Subcutaneous abdominal adipose tissue (tissue), 5 donors: Measurements from ENCODE around the gene AP1M2.
A peak's percentile ranks its signal among the peaks of the same experiment; 100 is the strongest.
"Not testable (repeated sequence)": the region's sequence is repeated elsewhere in the genome, so short reads cannot be mapped to it uniquely, and the experiment has no call there.

ENCODE experiments used
- H3K27ac ChIP-seq: one replicate; pipeline ENCODE4 v1.7.0; 2013; ENCODE audit warnings: low read depth, mild to moderate bottlenecking, inconsistent platforms, low read length, moderate library complexity
- H3K27me3 ChIP-seq, 5 donors: one replicate each; pipeline ENCODE4 v1.7.0; 2013; ENCODE audit warnings: low read length in 5 of 5, inconsistent platforms in 1 of 5; ENCODE audit not compliant: control insufficient read depth in 5 of 5, insufficient read depth in 4 of 5
- H3K36me3 ChIP-seq, 5 donors: one replicate each; pipeline ENCODE4 v1.7.0; 2013; ENCODE audit warnings: low read length in 5 of 5; ENCODE audit not compliant: control insufficient read depth in 5 of 5, insufficient read depth in 5 of 5
- H3K4me1 ChIP-seq, 5 donors: one replicate each; pipeline ENCODE4 v1.7.0; 2013; ENCODE audit warnings: low read length in 5 of 5, mild to moderate bottlenecking in 3 of 5, moderate library complexity in 1 of 5; ENCODE audit not compliant: control insufficient read depth in 5 of 5, insufficient read depth in 5 of 5
- H3K4me3 ChIP-seq, 5 donors: one replicate each; pipeline ENCODE4 v1.7.0; 2013; ENCODE audit warnings: low read length in 5 of 5, low read depth in 1 of 5
- H3K9ac ChIP-seq, 5 donors: one replicate each; pipeline ENCODE4 v1.7.0; 2013; ENCODE audit warnings: low read length in 5 of 5, mild to moderate bottlenecking in 4 of 5, moderate library complexity in 3 of 5
- H3K9me3 ChIP-seq, 5 donors: one replicate each; pipeline ENCODE4 v1.7.0; 2013; ENCODE audit warnings: low read length in 5 of 5; ENCODE audit not compliant: control insufficient read depth in 5 of 5
- donor health status: healthy.
- donor health status: healthy.
- donor health status: healthy.
- donor health status: healthy.
- donor health status: healthy.

AP1M2 gene

DNA sequence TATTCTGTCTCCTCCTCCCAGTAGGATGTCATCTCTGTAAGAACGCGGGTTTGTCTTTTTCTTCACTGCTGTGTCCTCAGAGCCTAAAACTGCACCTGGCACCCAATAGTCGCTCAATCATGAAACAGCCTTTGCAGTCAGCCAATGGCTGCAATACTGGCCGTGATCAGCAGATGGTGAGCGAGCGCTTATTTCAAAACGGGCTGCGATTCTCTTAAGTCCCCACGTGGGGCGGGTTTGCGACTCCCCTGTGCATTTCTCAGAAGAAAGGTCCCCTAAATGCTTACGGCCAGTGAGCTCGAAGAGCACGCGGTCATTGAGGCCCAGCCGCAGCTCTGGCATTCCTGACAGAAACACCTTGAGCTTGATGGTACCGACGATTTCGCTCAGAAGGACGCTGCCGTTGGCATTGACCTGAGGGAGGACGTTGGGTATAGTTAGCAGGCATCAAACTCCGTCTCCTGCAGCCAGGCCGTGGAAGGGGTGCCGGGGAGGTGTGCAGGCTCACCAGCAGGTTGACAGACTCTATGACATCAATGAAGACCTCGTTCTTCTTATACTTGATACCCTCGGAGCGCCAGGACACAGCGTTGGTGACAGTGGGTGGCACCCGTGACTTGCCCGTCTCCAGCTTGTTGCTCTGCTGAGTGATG, 6.0 kb downstream of the AP1M2 start:
- Histone ChIP-seq H3K4me3 (peak overlapping the region; percentile 17 to 56 (median 46)), H3K9me3 (no peaks in the 10 kb centered on the region)

DNA sequence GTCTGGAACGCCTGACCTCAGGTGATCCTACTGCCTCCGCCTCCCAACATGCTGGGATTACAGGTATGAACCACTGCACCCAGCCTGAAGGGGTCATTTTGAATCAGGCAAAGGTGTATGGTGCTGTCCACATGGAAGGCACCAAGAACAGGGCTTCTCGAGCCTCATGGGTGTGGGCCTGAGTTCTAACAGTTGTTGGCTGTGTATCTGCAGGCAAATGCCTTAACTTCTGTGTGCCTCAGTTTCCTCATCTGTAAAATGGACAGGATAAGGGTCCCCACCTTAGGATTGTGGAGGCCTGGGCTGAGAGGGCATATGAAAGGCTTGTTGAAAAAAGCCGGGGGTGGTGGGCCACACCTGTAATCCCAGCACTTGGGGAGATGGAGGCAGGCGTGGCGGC, 9.2 kb downstream of the AP1M2 start:
- Histone ChIP-seq H3K9ac (no peak overlapping the region), H3K4me1 (peaks cover 0 to 9% (median 6%) of the 10 kb centered on the region in 5 donors), H3K27me3 (peaks cover 0 to 3% (median 2%) of the 10 kb centered on the region in 5 donors), H3K36me3 (no peaks in the 10 kb centered on the region), H3K9me3 (no peaks in the 10 kb centered on the region), H3K4me3 (no peak overlapping the region), H3K27ac (no peak overlapping the region)

More for the DNA sequence above, 6.0 kb downstream of the AP1M2 start:
- peak overlapping the region in 1 of 5 donors; percentile 15 for H3K9ac ChIP-seq
- peaks cover 0 to 3% (median 2%) of the 10 kb centered on the region in 5 donors for H3K27me3 ChIP-seq
- peaks cover 0 to 11% (median 7%) of the 10 kb centered on the region in 5 donors for H3K4me1 ChIP-seq
- H3K36me3 ChIP-seq, result no peaks in the 10 kb centered on the region
- H3K27ac ChIP-seq, result no peak overlapping the region

DNA sequence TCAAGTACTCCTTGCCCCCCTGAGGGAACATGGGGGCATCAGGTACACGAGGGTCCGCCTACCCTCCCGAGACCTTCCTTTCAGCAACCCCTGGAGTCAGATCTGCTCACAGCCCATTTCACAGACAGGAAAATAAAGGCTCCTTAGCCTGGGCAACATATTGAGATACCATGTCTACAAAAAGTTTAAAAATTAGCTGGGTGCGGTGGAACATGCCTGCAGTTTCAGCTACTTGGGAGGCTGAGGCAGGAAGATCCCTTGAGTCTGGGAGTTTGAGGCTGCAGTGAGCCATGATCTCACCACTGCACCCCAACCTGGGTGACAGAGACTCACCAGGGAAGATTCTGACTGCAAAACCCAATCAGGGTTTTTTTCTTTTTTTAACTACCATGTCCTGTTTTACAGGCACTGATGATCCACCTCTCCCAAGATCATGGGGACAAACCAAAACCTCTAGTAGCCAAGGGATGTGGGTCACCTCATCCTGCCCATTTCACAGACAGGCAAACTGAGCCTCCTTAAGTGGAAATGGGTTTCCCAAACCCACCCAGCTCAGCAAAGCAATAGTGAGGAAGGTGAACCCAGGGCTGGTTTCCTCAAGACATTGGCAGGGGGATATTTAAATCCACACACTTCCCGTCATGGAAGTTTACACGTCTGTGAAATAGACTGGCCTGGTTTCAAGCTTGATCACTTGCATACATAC, 11.9 kb downstream of the AP1M2 start:
- Histone ChIP-seq H3K36me3 (no peaks in the 10 kb centered on the region), H3K27me3 (peaks cover 0 to 3% (median 0%) of the 10 kb centered on the region in 5 donors), H3K9me3 (no peaks in the 10 kb centered on the region), H3K27ac (no peak overlapping the region), H3K9ac (no peak overlapping the region), H3K4me1 (peaks cover 0 to 6% (median 5%) of the 10 kb centered on the region in 5 donors), H3K4me3 (no peak overlapping the region)

DNA sequence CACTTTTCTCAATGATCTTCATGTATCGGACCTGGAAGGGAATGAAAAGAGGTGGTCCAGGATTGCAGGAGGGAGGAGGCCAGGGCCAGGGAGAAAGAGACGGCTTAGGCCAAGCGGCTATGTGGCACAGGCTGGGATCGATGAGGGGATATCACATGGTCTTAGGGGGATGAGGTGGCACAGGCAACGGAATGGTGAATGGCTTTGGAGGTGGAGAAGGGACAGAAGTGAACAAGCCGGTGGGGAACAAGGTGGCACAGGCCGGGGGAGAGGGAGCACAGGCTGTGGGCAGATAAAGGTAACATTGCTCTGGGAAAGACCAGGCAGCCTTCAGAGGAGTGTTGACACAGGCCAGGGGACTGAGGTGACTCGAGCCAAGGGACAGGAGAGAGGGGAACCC, 12.7 kb downstream of the AP1M2 start:
- H3K4me3 ChIP-seq, result no peak overlapping the region
- peaks cover 0 to 9% (median 6%) of the 10 kb centered on the region in 5 donors for H3K4me1 ChIP-seq
- H3K27ac ChIP-seq, result no peak overlapping the region
- H3K9me3 ChIP-seq, result no peaks in the 10 kb centered on the region
- no peaks in the 10 kb centered on the region for H3K36me3 ChIP-seq
- H3K27me3 ChIP-seq, result peaks cover 0 to 3% (median 0%) of the 10 kb centered on the region in 5 donors
- no peak overlapping the region for H3K9ac ChIP-seq

DNA sequence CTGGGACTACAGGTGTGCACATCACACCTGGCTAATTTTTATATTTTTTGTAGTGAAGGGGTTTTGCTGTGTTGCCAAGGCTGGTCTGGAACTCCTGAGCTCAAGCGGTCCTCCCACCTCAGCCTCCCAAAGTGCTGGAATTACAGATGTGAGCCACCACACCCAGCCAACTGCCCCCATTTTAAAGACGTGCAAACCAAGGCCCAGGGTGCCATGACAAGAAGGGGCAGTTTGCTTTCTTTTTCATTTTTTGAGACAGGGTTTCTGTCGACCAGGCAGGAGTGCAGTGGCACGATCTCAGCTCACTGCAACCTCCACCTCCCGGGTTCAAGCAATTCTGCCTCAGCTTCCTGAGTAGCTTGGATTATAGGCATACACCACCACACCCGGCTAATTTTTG, 13.3 kb downstream of the AP1M2 start:
- H3K4me1 ChIP-seq, result peaks cover 0 to 13% (median 11%) of the 10 kb centered on the region in 5 donors
- H3K9me3 ChIP-seq, H3K27ac ChIP-seq, H3K27me3 ChIP-seq, H3K36me3 ChIP-seq, H3K9ac ChIP-seq, H3K4me3 ChIP-seq: not testable (repeated sequence)

DNA sequence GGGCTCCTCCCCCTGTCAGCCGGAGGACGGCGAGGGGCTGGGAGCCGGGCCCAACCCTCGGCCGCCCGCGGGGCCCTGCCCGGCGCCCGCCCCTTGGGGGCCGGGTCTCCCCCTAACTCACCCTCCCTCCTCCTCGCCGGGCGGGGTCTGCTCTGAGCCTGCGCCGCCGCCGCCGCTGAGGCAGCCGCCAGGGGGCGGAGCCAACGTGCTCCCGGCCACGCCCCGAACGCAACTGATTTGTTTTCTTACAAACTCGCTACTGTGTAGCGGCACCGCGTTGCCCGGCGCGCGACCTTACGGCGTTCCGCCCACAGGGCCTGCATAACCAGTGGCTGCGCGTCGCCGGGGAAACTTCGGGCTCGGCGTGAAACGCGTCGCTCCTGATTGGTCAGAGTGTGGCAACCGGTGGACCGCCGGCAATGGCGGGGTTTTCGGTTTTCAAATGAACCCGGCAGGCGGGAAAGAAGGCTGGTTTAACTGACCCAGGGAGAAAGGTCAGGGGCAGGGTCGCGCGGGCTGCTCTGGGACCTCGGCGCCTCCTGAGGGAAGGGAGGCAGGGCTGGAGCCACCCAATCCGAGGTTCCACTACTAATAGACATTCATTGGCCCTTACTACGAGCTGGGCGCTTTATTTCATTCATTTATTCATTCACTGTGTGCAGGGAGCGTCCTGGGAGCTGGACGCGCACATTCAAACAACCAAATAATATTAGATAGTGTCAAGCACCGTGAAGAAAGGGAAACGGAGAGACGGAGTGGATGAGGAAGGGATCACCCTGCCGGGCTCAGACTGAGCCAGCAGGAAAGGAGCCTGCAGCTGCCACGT, 18.1 kb downstream of the AP1M2 start, which contains the start of gene CDKN2D:
Gene CDKN2D, minus strand, starts transcription at position 154 of the 826 bp plus-strand sequence. CDS start 326 bp downstream, outside the sequence.
- H3K9me3 ChIP-seq, result no peaks in the 10 kb centered on the region
- peaks cover 5 to 47% (median 44%) of the 10 kb centered on the region in 5 donors for H3K4me1 ChIP-seq
- peak within 1 kb of the TSS in 4 of 5 donors; percentile 64 to 76 (median 68) for H3K9ac ChIP-seq
- no peaks in the 10 kb centered on the region for H3K36me3 ChIP-seq
- peak within 1 kb of the TSS; percentile 3 for H3K27ac ChIP-seq
- peak within 1 kb of the TSS; percentile 70 to 93 (median 73) for H3K4me3 ChIP-seq
- H3K27me3 ChIP-seq, result no peaks in the 10 kb centered on the region

DNA sequence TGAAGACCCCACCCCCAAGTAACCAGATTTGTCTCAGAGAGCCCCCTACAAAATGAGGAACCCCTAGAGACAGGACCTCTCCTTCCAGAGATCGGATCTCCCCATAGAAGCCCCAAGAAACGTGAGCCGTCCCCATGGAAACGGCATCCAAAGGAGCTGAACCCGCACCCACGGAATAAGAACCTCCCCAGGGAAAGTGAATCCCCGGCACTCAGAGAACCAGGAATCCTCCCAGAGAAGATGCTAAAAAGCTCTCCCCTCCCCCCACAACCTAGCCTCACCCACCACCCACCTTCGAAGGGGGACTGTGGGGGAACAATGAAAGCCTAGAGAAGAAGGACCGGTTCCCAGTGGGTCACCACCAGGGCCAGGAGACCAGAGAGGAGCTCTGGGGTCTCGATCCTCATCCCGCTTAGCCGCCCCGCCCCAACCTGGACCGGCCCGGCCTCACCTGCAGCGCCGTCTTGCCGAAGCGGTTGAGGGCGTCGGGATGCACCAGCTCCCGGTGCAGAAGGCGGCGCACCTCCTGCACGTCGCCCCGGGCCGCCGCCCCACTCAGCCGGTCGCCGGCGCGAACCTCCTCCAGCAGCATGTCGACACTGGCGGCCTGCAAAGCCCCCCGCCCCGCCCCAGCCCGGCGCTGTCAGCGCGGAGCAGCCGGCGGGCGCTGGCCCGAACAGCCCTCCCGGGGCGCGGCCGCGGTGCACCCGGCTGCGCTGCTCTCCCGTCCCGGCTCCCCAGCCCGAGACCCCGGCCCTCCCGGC, 18.9 kb downstream of the AP1M2 start:
- H3K9ac ChIP-seq, result peak overlapping the region in 4 of 5 donors; percentile 64 to 76 (median 68)
- no peaks in the 10 kb centered on the region for H3K36me3 ChIP-seq

DNA sequence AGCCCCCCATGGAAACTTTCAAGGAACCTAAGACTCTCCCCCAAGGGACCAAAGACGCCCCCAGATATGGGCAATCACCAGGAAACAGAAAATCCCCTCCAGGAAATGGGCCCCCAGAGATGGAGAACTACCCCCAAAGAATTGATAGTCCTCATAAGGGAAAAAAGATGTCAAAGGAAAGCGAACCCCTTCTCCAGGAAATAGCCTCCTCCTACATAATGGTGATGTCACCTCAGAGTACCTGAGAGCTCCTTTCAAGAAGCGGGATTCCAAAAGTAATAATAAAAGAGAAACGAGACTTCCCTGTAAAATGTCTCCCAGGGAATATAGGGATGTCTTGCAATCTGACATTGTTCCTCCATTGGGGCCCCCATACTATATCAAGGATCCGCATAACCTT, 19.5 kb downstream of the AP1M2 start:
- Histone ChIP-seq H3K36me3 (no peaks in the 10 kb centered on the region), H3K4me3 (peak overlapping the region; percentile 70 to 93 (median 73)), H3K9ac (peak overlapping the region in 3 of 5 donors; percentile 41 to 76 (median 64)), H3K9me3 (no peaks in the 10 kb centered on the region), H3K27me3 (no peaks in the 10 kb centered on the region), H3K27ac (peak overlapping the region; percentile 75), H3K4me1 (peaks cover 5 to 47% (median 44%) of the 10 kb centered on the region in 5 donors)

More for the DNA sequence above, 18.9 kb downstream of the AP1M2 start:
- H3K27me3 ChIP-seq, result no peaks in the 10 kb centered on the region
- H3K4me3 ChIP-seq, result peak overlapping the region; percentile 70 to 93 (median 73)
- no peaks in the 10 kb centered on the region for H3K9me3 ChIP-seq
- H3K27ac ChIP-seq, result peak overlapping the region; percentile 3
- peaks cover 5 to 47% (median 44%) of the 10 kb centered on the region in 5 donors for H3K4me1 ChIP-seq
